ENCODE data around the gene RPS6KC1. TPM values are rescaled to one million over a fixed set of nuclear protein-coding genes. Genes with fewer than 3 reads are reported as not detected.
"Not testable (repeated sequence)": the region's sequence is repeated elsewhere in the genome, so short reads cannot be mapped to it uniquely, and the experiment has no call there.

RPS6KC1 gene
- total and polyA plus RNA-seq, 2 donors (not counting 3 experiments of a cell fraction or from before 2014, with no cell fraction given) = 5.1 to 18.6 TPM

DNA sequence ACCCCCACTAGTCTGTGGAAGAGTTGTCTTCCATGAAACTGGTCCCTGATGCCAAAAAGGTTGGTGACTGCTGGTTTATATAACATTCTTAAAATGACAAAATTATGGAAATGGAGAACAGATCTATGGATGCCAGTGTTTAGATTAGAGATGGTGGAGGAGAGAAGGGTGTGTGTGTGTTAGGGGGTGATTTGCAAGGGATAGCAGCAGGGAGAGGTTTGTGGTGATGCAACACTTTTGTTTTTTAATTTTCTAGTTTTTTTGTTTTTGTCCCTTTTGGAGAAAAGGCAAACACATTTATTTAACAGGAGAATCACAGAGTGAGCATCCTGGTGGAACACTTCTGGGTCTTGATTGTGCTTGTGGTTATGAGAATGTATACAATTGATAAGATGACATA, 143.8 kb downstream of the RPS6KC1 start:
- Histone ChIP-seq H3K9me3 (replicated peaks; ENCODE audit: control insufficient read depth, insufficient read depth, low read length) (no peaks in the 10 kb centered on the region), H3K4me1 (ENCODE audit: control insufficient read depth, extremely low read depth, insufficient read depth, low read length) (no peaks in the 10 kb centered on the region), H3K79me2 (ENCODE audit: control insufficient read depth, insufficient read depth, low read length) (no peaks in the 10 kb centered on the region), H3K4me3 (replicated peaks in 1 of 3; ENCODE audit: insufficient read depth in 1 of 3, low read depth in 1 of 3, low read length in 3 of 3) (no peak overlapping the region), H3K27ac (ENCODE audit: insufficient read depth, low read depth, low read length) (no peak overlapping the region), H3K9me1 (replicated peaks; ENCODE audit: control insufficient read depth, extremely low read depth, insufficient read depth, low read length) (no peaks in the 10 kb centered on the region), H3K36me3 (ENCODE audit: control insufficient read depth in 2 of 2, extremely low read depth in 1 of 2, insufficient read depth in 2 of 2, low read length in 2 of 2) (no peaks in the 10 kb centered on the region), H3K4me2 (ENCODE audit: insufficient read depth, low read length) (no peak overlapping the region), H3K27me3 (ENCODE audit: control insufficient read depth in 2 of 2, insufficient read depth in 2 of 2, low read length in 2 of 2) (no peaks in the 10 kb centered on the region), H4K20me1 (replicated peaks; ENCODE audit: control insufficient read depth, extremely low read depth, insufficient read depth, low read length) (no peaks in the 10 kb centered on the region), H3K9ac (replicated peaks; ENCODE audit: extremely low read depth, insufficient read depth, low read length) (no peak overlapping the region), H2AFZ (ENCODE audit: low read depth, low read length) (no peak overlapping the region)
- POLR2A ChIA-PET = no interaction called here
- dilution Hi-C loops (cut with MboI; ENCODE audit: extremely low pct_ligation_motif_present, low sequenced_read_pairs) (no loop called here), intact Hi-C loops (cut with micrococcal nuclease) (no loop called here)
- no peak for DNase-seq (ENCODE audit: low read depth, low spot score)
- BruUV-seq (replicated peaks) = no TSS peak
- CTCF ChIA-PET = no interaction called here
- TF ChIP-seq, protein P1, sequence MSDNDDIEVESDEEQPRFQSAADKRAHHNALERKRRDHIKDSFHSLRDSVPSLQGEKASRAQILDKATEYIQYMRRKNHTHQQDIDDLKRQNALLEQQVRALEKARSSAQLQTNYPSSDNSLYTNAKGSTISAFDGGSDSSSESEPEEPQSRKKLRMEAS (IDR thresholded peaks at IDR 0.05; ENCODE audit: insufficient read depth, insufficient read length) = no peak
- TF ChIP-seq EZH2 (IDR thresholded peaks at IDR 0.05; ENCODE audit: borderline replicate concordance, low read depth, low read length, severe bottlenecking) = no peak
- TF ChIP-seq POLR2AphosphoS5 (IDR thresholded peaks at IDR 0.05; ENCODE audit: insufficient read depth, low read depth, low read length) = no peak
- no peak for TF ChIP-seq MYC (IDR thresholded peaks at IDR 0.05; ENCODE audit: low read depth, low read length)
- no peak for TF ChIP-seq CTCF (IDR thresholded peaks at IDR 0.05; ENCODE audit: extremely low read depth in 1 of 2, insufficient read depth in 1 of 2, low read depth in 1 of 2, low read length in 2 of 2)
- TF ChIP-seq FOS (IDR thresholded peaks at IDR 0.05; ENCODE audit: borderline replicate concordance, insufficient read depth, low read length) = no peak
- TF ChIP-seq JUN (IDR thresholded peaks at IDR 0.05; ENCODE audit: borderline replicate concordance, insufficient read depth, insufficient read length, low read depth) = no peak
- no peak for TF ChIP-seq POLR2A (IDR thresholded peaks at IDR 0.05; ENCODE audit: low read depth, low read length)
- TF ChIP-seq GATA2 (IDR thresholded peaks at IDR 0.05; ENCODE audit: insufficient read depth, insufficient read length, low read depth, low read length) = no peak
- no peak for FAIRE-seq

DNA sequence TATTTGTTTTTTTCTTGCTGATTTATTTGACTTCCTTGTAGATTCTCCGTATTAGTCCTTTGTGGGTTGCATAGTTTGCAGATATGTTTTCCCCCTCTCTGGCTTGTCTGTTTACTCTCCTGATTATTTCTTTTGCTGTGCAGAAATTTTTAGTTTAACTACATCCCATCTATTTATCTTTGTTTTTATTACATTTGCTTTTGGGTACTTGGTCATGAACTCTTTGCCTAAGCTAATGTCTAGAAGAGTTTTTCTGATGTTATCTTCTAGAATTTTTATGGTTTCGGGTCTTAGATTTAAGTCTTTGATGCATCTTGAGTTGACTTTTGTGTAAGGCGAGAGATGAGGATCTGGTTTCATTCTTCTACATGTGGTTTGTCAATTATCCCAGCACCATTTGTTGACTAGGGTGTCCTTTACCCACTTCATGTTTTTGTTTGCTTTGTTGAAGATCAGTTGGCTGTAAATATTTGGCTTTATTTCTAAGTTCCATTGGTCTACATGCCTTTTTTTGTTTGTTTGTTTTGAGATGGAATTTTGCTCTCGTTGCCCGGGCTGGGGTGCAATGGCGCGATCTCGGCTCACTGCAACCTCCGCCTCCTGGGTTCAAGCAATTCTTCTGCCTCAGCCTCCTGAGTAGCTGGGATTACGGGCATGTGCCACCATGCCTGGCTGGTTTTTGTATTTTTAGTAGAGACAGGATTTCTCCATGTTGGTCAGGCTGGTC, 145.4 kb downstream of the RPS6KC1 start:
- intact Hi-C loops (cut with micrococcal nuclease); H3K9me1 ChIP-seq (replicated peaks; ENCODE audit: control insufficient read depth, extremely low read depth, insufficient read depth, low read length); H3K27me3 ChIP-seq (ENCODE audit: control insufficient read depth in 2 of 2, insufficient read depth in 2 of 2, low read length in 2 of 2); H3K4me3 ChIP-seq (replicated peaks in 1 of 3; ENCODE audit: insufficient read depth in 1 of 3, low read depth in 1 of 3, low read length in 3 of 3); H3K4me2 ChIP-seq (ENCODE audit: insufficient read depth, low read length); DNase-seq (ENCODE audit: low read depth, low spot score); H3K27ac ChIP-seq (ENCODE audit: insufficient read depth, low read depth, low read length); FAIRE-seq; H3K9me3 ChIP-seq (replicated peaks; ENCODE audit: control insufficient read depth, insufficient read depth, low read length); dilution Hi-C loops (cut with MboI; ENCODE audit: extremely low pct_ligation_motif_present, low sequenced_read_pairs); BruUV-seq (replicated peaks); H3K36me3 ChIP-seq (ENCODE audit: control insufficient read depth in 2 of 2, extremely low read depth in 1 of 2, insufficient read depth in 2 of 2, low read length in 2 of 2); H4K20me1 ChIP-seq (replicated peaks; ENCODE audit: control insufficient read depth, extremely low read depth, insufficient read depth, low read length); POLR2A ChIA-PET; H3K79me2 ChIP-seq (ENCODE audit: control insufficient read depth, insufficient read depth, low read length); H2AFZ ChIP-seq (ENCODE audit: low read depth, low read length); H3K4me1 ChIP-seq (ENCODE audit: control insufficient read depth, extremely low read depth, insufficient read depth, low read length); CTCF ChIA-PET; H3K9ac ChIP-seq (replicated peaks; ENCODE audit: extremely low read depth, insufficient read depth, low read length): not testable (repeated sequence)

All from endothelial cell of umbilical vein (primary cell).